ENCODE measurements around the gene FANCI. TPM values are rescaled to one million over a fixed set of nuclear protein-coding genes. Genes with fewer than 3 reads are reported as not detected.

FANCI gene
- total and polyA plus RNA-seq, 5 donors = 1.1 to 4.6 (median 4.0) TPM

DNA sequence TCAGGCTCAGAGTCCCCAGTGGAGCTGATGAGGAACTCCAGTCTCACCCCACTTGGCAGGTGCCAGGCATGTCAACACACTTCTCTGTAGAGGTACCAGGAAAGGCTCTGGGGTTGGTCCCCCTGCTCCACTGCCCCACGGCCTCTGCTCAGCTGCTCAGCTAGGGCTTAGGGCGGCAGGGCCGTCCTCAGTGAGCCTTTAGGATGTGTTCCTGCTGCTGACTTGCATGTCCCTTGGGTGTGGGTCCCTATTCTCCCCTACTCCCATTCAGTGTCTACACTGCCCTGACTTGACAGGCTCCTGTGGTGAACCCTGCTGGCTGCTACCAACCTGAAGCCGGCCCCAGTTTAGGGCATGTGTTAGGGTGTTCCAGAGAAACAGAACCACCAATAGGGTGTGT is 108.7 kb downstream of the FANCI start:
- DNase-seq = no peak
- Histone ChIP-seq H3K27ac (ENCODE audit: low read length) (no peak overlapping the region), H3K9me3 (ENCODE audit: control insufficient read depth, low read length) (no peaks in the 10 kb centered on the region), H3K4me3 (ENCODE audit: low read length) (no peak overlapping the region), H3K4me1 (ENCODE audit: control insufficient read depth, insufficient read depth, low read length) (no peaks in the 10 kb centered on the region), H3K27me3 (ENCODE audit: control insufficient read depth, insufficient read depth) (no peaks in the 10 kb centered on the region)
- WGBS = 65% methylated on average over 4 of the region's 4 CpGs
- intact Hi-C loops (cut with DNase I) = loop anchor here in 1 of 4 donors (10.0 kb wide), 1 partner anchor 202 kb away; no protein-coding TSS in a partner anchor
- ATAC-seq = no peak

DNA sequence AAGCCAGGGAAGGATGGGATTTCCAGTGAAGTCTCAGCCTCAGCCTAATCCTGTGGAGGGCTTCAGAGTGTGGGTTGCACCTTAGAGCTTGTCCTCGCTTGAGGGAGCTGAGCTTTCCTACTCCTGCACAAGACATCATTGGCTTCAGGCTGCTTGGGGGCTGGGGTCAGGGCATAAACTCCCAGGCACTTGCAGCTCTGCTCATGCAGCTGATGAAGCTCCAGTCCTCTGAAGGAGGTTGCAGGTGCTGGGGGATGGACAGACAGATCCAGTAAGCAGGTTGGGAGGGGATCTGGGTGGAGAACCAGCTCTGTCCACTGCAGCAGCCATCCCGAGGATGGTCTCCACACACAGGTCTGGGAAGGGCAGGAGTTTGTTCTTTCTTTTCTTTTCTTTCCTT is 110.2 kb downstream of the FANCI start:
- H3K27me3 ChIP-seq (ENCODE audit: control insufficient read depth, insufficient read depth) = no peaks in the 10 kb centered on the region
- intact Hi-C loops (cut with DNase I) = loop anchor here in 1 of 4 donors (10.0 kb wide), 1 partner anchor 201 kb away; no protein-coding TSS in a partner anchor

GRCh38 chr15:89356634-89357298 is 113.0 kb downstream of the FANCI start:
- 38% methylated on average over 13 of the region's 13 CpGs for WGBS
- ATAC-seq = no peak
- Histone ChIP-seq H3K27ac (ENCODE audit: low read length) (no peak overlapping the region), H3K4me3 (ENCODE audit: low read length) (no peak overlapping the region), H3K9me3 (ENCODE audit: control insufficient read depth, low read length) (no peaks in the 10 kb centered on the region), H3K27me3 (ENCODE audit: control insufficient read depth, insufficient read depth) (no peaks in the 10 kb centered on the region), H3K4me1 (ENCODE audit: control insufficient read depth, insufficient read depth, low read length) (no peaks in the 10 kb centered on the region)
- DNase-seq = no peak
- intact Hi-C loops (cut with DNase I) = loop anchor here in 2 of 4 donors (5.0 to 10.0 kb wide), 2 partner anchors 71 to 198 kb away; no protein-coding TSS in a partner anchor

More for the DNA sequence above, 110.2 kb downstream of the FANCI start:
- H3K9me3 ChIP-seq (ENCODE audit: control insufficient read depth, low read length) = no peaks in the 10 kb centered on the region
- no peaks in the 10 kb centered on the region for H3K4me1 ChIP-seq (ENCODE audit: control insufficient read depth, insufficient read depth, low read length)
- DNase-seq (no peak), ATAC-seq (no peak)
- no peak overlapping the region for H3K4me3 ChIP-seq (ENCODE audit: low read length)
- H3K27ac ChIP-seq (ENCODE audit: low read length) = no peak overlapping the region
- 61% methylated on average over 2 of the region's 2 CpGs for WGBS

DNA sequence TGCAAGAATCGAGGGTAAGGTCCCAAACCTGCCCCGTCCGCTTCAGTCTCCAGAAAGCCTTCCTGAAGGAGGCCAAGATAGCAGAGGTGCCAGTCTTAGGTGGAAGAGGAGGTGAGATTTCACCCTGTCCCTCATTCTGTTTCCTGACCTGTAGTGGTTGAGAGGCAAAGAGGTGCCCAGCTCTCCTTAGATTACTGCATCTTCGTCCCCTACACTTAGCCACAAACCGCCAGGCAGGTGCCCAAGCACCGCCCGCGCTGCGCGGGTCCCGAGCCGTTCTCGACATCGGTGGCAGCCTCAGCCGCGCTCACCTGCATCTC is 114.6 kb downstream of the FANCI start:
- Histone ChIP-seq H3K27me3 (ENCODE audit: control insufficient read depth, insufficient read depth) (no peaks in the 10 kb centered on the region), H3K27ac (ENCODE audit: low read length) (no peak overlapping the region), H3K4me1 (ENCODE audit: control insufficient read depth, insufficient read depth, low read length) (no peaks in the 10 kb centered on the region), H3K4me3 (ENCODE audit: low read length) (no peak overlapping the region), H3K9me3 (ENCODE audit: control insufficient read depth, low read length) (no peaks in the 10 kb centered on the region)
- DNase-seq (no peak), ATAC-seq (no peak)
- WGBS = 6% methylated on average over 16 of the region's 16 CpGs
- intact Hi-C loops (cut with DNase I) = loop anchor here (1.0 to 10.0 kb wide), 4 partner anchors 69 to 196 kb away; no protein-coding TSS in a partner anchor

DNA sequence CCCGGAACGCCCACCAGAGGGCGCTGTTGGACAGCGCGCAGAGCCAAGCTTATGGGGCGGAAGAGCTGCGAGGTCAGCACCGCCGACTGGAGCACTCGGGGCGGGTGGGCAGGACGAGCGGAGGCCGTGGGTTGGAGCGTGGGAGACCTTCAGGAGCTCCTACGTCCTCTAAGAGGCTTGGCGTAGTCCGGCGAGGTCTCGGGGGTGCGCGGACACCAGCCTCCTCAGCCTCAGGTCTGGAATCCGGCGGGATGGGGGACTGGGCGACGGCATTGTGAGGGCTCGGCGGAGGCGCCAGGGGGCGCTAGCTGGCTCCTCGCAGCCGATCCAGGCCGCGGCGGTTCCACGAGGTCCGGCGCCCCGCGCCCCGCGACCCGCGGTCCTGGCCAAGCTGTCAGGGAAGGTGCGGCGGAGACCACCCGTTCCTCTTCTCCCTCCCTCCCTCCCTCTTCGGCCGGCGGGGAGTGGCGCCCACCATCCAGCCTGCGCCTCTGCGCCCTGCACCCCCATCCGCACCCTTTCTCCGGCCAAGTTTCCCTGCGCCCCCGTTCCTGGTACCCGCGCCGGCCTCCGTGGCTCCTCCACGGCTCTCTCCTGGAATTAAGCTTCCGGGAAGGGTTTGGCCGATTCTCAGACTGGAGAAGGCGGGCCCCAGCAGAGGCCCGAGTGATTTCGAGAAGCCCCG is 115.1 kb downstream of the FANCI start:
- DNase-seq = peak; percentile 69 to 89 (median 87)
- ATAC-seq = peak; percentile 89 to 91
- intact Hi-C loops (cut with DNase I) = loop anchor here (1.0 to 10.0 kb wide), 4 partner anchors 68 to 196 kb away; no protein-coding TSS in a partner anchor
- H3K4me1 ChIP-seq (ENCODE audit: control insufficient read depth, insufficient read depth, low read length) = no peaks in the 10 kb centered on the region
- H3K4me3 ChIP-seq (ENCODE audit: low read length) = peak overlapping the region; percentile 42
- H3K27me3 ChIP-seq (ENCODE audit: control insufficient read depth, insufficient read depth) = no peaks in the 10 kb centered on the region
- 3% methylated on average over 68 of the region's 68 CpGs for WGBS
- H3K27ac ChIP-seq (ENCODE audit: low read length) = no peak overlapping the region
- H3K9me3 ChIP-seq (ENCODE audit: control insufficient read depth, low read length) = no peaks in the 10 kb centered on the region

DNA sequence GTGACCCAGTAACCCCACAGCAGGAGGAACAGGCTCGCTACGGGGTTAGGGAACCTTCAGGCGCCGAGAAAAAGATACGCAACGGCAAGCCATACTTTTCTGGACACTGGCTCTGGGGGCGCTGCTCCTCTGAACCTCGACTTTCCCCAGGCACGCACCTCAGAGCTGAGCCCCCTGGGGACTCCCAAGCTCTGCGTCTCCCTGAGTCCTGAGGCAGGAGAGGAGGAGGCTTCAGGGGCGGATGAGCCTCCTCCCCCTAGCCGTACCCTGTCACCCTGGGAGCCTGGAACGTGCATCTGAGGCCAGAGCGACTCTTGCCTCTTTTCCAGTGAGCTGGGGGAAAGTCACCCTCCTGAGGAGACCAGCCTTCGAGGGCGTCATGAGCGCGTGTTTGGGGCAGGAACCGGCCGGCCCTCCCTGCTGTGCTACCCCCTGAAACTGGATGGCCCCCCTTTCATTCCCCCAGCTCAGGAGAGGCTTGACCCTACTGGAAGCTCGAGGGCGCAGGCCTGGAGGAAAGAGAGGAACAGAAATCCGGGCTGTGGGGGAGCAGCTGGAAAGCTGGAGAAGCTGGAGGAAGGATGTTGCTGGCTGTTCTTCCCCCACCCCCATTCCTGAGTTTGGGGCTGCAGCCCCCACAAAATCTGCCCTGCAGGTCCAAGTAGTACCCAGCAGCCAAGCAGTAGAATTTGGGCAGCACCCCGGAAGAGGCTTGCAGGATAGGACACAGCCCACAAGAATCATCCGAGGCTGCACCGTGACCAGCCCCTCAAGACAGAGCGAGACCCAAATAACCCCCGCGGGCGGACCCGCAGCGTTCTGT is 115.9 kb downstream of the FANCI start:
- Histone ChIP-seq H3K4me3 (ENCODE audit: low read length) (no peak overlapping the region), H3K9me3 (ENCODE audit: control insufficient read depth, low read length) (no peaks in the 10 kb centered on the region), H3K27me3 (ENCODE audit: control insufficient read depth, insufficient read depth) (no peaks in the 10 kb centered on the region), H3K4me1 (ENCODE audit: control insufficient read depth, insufficient read depth, low read length) (no peaks in the 10 kb centered on the region), H3K27ac (ENCODE audit: low read length) (no peak overlapping the region)
- ATAC-seq (no peak), DNase-seq (no peak)
- WGBS = 7% methylated on average over 32 of the region's 32 CpGs
- intact Hi-C loops (cut with DNase I) = loop anchor here (2.0 to 10.0 kb wide), 3 partner anchors 68 to 195 kb away; no protein-coding TSS in a partner anchor

- intact Hi-C loops (cut with DNase I) = no loop called here
- ATAC-seq = no peak
- Histone ChIP-seq H3K27me3 (ENCODE audit: control insufficient read depth, insufficient read depth) (no peaks in the 10 kb centered on the region), H3K4me3 (ENCODE audit: low read length) (no peak overlapping the region), H3K4me1 (ENCODE audit: control insufficient read depth, insufficient read depth, low read length) (no peaks in the 10 kb centered on the region), H3K9me3 (ENCODE audit: control insufficient read depth, low read length) (no peaks in the 10 kb centered on the region), H3K27ac (ENCODE audit: low read length) (no peak overlapping the region)
- no peak for DNase-seq
- WGBS = 4% methylated on average over 31 of the region's 31 CpGs
These were observed 116.7 kb downstream of the FANCI start for GRCh38 chr15:89360294-89360971.

- peak; percentile 70 to 89 (median 84) for DNase-seq
- Histone ChIP-seq H3K27ac (ENCODE audit: low read length) (no peak overlapping the region), H3K4me3 (ENCODE audit: low read length) (no peak overlapping the region), H3K4me1 (ENCODE audit: control insufficient read depth, insufficient read depth, low read length) (no peaks in the 10 kb centered on the region), H3K9me3 (ENCODE audit: control insufficient read depth, low read length) (no peaks in the 10 kb centered on the region), H3K27me3 (ENCODE audit: control insufficient read depth, insufficient read depth) (no peaks in the 10 kb centered on the region)
- ATAC-seq = peak; percentile 66 to 67
- intact Hi-C loops (cut with DNase I) = no loop called here
- WGBS = 8% methylated on average over 41 of the region's 41 CpGs
These were observed 117.8 kb downstream of the FANCI start for GRCh38 chr15:89361451-89362202.

- H3K4me3 ChIP-seq (ENCODE audit: low read length) = no peak overlapping the region
- H3K4me1 ChIP-seq (ENCODE audit: control insufficient read depth, insufficient read depth, low read length) = no peaks in the 10 kb centered on the region
- no peak for ATAC-seq
- H3K27ac ChIP-seq (ENCODE audit: low read length) = no peak overlapping the region
- intact Hi-C loops (cut with DNase I) = no loop called here
- no peak for DNase-seq
- H3K9me3 ChIP-seq (ENCODE audit: control insufficient read depth, low read length) = no peaks in the 10 kb centered on the region
- H3K27me3 ChIP-seq (ENCODE audit: control insufficient read depth, insufficient read depth) = no peaks in the 10 kb centered on the region
- WGBS = 3% methylated on average over 73 of the region's 73 CpGs
These were observed 118.7 kb downstream of the FANCI start for GRCh38 chr15:89362203-89363101.
